BE2C (cell line): ENCODE measurements around the gene ELK3.
A peak's percentile ranks its signal among the peaks of the same experiment; 100 is the strongest.

Experiments
- DNase-seq: peaks from one replicate; pipeline ENCODE4 v3.0.0-alpha.2; 2020
- H3K27me3 ChIP-seq: fragments of 250-450 bp; sonication (Bioruptor Pico); 2 replicates; pipeline ENCODE4 v1.5.1; 2020; ENCODE audit warnings: mild to moderate bottlenecking
- H3K36me3 ChIP-seq: fragments of 250-450 bp; sonication (Bioruptor Pico); 2 replicates; pipeline ENCODE4 v1.5.1; 2020; ENCODE audit warnings: mild to moderate bottlenecking
- H3K4me1 ChIP-seq: fragments of 250-450 bp; sonication (Bioruptor Pico); 2 replicates; pipeline ENCODE4 v1.5.1; 2020
- H3K4me3 ChIP-seq: 2 replicates; pipeline ENCODE4 v1.5.1; 2011; ENCODE audit warnings: low read depth, low read length
- H3K9me3 ChIP-seq: fragments of 250-450 bp; sonication (Bioruptor Pico); 2 replicates; pipeline ENCODE4 v1.5.1; 2020
- CTCF ChIP-seq: IDR thresholded peaks from 2 replicates; pipeline ENCODE4 v1.5.1; 2012; ENCODE audit warnings: mild to moderate bottlenecking, low read depth, low read length

Gene ELK3

GRCh38 chr12:96155781-96156180, 38.4 kb upstream of the ELK3 start:
- H3K36me3 ChIP-seq: no peaks in the 10 kb centered on the region
- TF ChIP-seq CTCF: no peak
- DNase-seq: no peak

GRCh38 chr12:96156211-96156610, 38.0 kb upstream of the ELK3 start:
- no peak for DNase-seq
- no peaks in the 10 kb centered on the region for H3K27me3 ChIP-seq
- no peaks in the 10 kb centered on the region for H3K36me3 ChIP-seq
- no peak for TF ChIP-seq CTCF
- H3K4me3 ChIP-seq: no peak overlapping the region
- H3K4me1 ChIP-seq: no peaks in the 10 kb centered on the region
- no peaks in the 10 kb centered on the region for H3K9me3 ChIP-seq

More at GRCh38 chr12:96155781-96156180, 38.4 kb upstream of the ELK3 start:
- no peak overlapping the region for H3K4me3 ChIP-seq
- H3K27me3 ChIP-seq: no peaks in the 10 kb centered on the region
- H3K4me1 ChIP-seq: no peaks in the 10 kb centered on the region
- H3K9me3 ChIP-seq: no peaks in the 10 kb centered on the region

- H3K27me3 ChIP-seq: no peaks in the 10 kb centered on the region
- DNase-seq: no peak
- H3K36me3 ChIP-seq: no peaks in the 10 kb centered on the region
- TF ChIP-seq CTCF: no peak
- H3K4me1 ChIP-seq: no peaks in the 10 kb centered on the region
- H3K9me3 ChIP-seq: no peaks in the 10 kb centered on the region
- H3K4me3 ChIP-seq: no peak overlapping the region
These were observed 36.7 kb upstream of the ELK3 start for GRCh38 chr12:96157427-96157826.

DNA sequence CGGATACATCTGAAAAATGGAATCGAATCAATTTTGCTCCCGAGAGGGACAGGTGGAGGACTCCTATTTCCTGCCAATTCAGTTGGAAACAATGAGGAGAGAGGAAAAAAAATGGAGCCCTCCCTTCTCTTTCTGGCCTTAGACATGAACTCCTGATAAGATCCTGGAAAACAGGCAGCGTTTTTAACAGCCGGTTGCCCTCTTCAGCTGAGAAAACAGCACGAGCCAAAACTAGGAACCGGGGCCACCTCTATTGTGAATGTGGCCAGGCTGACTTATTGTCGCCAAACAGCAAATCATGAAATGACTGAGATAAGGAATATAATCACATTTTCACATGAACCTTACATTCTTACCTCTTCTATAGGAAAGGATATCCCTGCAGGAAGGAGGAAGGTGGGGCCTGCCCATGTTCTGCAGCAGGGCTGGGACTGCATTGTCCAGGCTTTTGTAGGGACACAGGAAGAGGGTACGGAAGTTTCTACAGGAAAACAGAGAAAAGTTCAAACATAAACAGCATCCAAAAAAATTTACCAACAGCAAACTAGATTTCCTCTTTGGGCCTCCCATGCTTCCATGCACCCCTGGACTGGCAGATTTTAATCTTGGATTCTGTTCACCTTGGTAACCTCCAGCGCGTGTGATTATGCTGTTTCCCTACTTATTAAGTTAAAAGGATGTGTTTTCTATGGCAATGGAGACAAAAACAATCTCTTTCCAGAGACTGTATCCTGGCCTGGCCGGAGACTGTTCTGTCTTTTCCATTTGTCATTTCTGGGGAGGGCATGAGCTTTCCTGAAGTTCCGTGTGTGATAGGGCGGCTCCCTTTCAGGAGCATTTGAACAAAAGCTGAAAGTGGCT, 29.0 kb upstream of the ELK3 start:
- TF ChIP-seq CTCF: no peak
- peak; percentile 28 for DNase-seq
- H3K27me3 ChIP-seq: no peaks in the 10 kb centered on the region
- H3K4me3 ChIP-seq: no peak overlapping the region
- H3K36me3 ChIP-seq: no peaks in the 10 kb centered on the region
- H3K9me3 ChIP-seq: no peaks in the 10 kb centered on the region
- H3K4me1 ChIP-seq: peaks cover 14% of the 10 kb centered on the region

DNA sequence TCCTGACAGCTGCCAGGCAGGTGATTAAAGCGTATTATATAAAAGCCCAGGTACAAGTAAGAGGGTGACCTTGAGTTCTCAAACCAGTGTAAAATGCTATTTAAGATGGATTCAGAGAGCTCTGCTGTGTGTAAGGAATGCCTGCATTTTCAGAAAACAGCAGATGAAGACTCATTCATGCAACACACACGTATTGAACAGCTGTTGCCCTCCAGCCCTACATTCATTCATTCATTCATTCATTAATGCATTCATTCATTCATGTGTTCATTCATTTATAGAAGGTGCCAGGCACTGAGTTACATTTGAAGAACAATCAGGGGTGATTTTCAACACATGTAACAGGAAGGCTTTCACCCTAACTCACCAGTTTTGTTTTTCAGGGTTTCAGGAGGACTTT, 27.4 kb upstream of the ELK3 start:
- Histone ChIP-seq H3K4me3 (no peak overlapping the region), H3K27me3 (no peaks in the 10 kb centered on the region), H3K9me3 (no peaks in the 10 kb centered on the region), H3K4me1 (peaks cover 14% of the 10 kb centered on the region), H3K36me3 (no peaks in the 10 kb centered on the region)
- no peak for DNase-seq
- no peak for TF ChIP-seq CTCF

- H3K4me1 ChIP-seq: peaks cover 14% of the 10 kb centered on the region
- H3K36me3 ChIP-seq: no peaks in the 10 kb centered on the region
- TF ChIP-seq CTCF: no peak
- no peak overlapping the region for H3K4me3 ChIP-seq
- H3K27me3 ChIP-seq: no peaks in the 10 kb centered on the region
- no peak for DNase-seq
- H3K9me3 ChIP-seq: no peaks in the 10 kb centered on the region
These were observed 26.7 kb upstream of the ELK3 start for GRCh38 chr12:96167492-96167891.
